HG03045 (cell line): ENCODE measurements around the gene CHAC1.

Source experiments
- ATAC-seq: cut with Tn5 transposase; IDR thresholded peaks from one replicate; pipeline ENCODE4 v1.9.1; 2021; ENCODE audit warnings: mild to moderate bottlenecking, moderate library complexity; ENCODE audit not compliant: unreplicated experiment

The CHAC1 gene

GRCh38 chr15:40923551-40923950 is 29.7 kb upstream of the CHAC1 start:
- no peak for ATAC-seq

DNA sequence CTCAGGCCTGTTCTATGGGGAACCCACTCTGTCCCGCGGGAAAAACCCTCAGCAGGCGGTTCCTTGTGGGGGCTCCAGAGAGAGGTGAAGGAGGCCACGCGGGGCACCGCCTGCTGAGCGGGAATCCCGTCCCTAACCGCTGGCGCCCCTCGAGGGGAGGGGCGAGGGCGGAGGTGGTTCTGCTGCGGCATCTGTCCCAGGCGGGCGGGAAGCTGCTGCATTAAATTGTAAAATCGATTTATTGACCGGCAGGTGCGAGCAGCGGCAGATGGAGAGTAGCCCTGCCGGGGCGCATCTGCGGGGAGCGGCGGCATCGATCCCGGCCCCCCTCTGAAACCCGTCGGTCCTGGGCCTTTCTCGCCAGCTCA is 27.8 kb upstream of the CHAC1 start:
- no peak for ATAC-seq

GRCh38 chr15:40925863-40926658 is 27.2 kb upstream of the CHAC1 start:
- no peak for ATAC-seq

DNA sequence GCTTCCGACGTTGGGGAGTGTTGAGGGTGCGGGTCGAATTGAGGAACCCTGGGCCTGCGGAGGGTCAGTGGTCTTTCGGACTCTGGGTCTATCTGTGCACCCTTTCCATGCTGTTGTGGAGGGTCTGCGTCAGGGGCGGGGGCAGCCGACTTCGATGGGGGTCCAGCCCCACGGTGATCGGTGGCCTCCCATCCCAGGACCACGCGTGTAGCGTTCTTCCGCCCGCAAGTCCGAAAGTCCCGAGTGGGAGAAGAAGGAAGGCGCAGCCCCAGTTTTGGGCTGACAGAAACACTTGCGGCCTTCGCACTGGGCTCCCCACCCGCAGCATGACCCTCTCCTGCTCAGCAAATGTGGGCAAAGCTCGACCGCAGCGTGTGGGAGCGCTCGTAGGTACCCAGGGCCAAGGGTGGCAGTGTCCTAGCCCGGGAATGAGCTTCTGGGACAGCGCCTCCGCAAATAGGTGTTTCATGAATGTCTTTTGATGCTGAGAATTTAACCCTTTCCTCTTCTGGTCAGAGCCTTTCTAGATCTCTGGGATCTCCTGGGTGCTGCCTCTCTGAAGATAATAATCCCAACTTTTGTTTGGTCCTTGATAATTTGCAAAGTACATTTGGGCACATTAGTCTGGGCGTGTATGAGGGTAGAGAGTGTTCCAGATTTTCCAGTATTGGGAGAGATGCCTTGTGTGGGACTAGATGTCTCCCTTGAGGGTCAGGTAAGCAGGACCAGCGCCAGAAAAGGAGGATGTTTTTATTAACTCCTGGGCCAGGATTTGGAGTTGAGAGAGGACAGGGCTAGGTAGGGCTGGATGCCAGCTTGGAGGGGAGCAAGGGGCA is 26.4 kb upstream of the CHAC1 start:
- no peak for ATAC-seq

DNA sequence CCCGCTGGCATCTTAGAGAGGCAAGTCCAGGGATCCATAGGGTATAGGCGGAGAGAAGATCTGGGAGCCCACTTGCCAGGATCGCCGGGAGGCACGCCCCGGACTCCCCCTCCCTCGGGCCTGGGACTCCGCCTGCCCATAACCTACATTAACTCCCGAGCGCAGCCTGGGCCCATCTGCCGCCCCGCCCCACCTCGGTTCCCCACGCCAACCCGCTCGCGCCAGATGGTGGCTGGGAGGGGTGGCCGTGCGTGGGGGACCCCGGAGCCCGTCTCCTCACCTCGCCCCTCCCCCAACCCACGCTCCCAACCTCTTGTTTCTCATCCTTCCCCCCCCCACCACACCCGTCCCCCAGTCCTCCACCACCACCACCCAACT is 25.8 kb upstream of the CHAC1 start:
- no peak for ATAC-seq

GRCh38 chr15:40927873-40928806 is 25.1 kb upstream of the CHAC1 start:
- ATAC-seq: no peak

DNA sequence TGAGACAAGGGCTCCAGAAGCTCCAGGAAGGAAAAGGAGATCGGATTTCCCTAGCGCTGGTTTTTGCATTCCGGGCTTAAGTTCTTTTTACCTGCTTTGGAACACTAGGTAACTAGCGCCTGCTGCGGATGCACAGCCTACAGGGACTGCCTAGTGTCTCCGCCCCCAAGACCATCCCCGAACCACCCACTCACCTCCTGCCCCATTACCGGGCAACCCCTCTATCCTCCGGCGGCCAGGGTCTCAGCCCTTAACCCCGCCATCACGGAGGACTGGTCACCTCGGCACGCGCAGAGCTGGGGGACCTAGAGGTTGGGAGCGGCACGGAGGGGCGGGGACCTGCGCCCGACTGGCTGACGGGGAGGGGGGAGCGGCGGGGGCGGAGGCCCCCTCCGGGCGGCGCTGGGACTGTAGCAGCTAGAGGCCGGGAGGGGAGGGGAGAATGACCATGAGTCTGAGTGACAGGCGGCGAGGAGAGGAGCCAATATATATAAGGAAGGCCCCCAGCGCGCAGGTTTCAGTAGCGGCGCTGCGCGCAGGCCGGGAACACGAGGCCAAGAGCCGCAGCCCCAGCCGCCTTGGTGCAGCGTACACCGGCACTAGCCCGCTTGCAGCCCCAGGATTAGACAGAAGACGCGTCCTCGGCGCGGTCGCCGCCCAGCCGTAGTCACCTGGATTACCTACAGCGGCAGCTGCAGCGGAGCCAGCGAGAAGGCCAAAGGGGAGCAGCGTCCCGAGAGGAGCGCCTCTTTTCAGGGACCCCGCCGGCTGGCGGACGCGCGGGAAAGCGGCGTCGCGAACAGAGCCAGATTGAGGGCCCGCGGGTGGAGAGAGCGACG is 24.2 kb upstream of the CHAC1 start, which contains the start of gene DLL4:
Gene DLL4, plus strand, starts transcription at position 520 of the 839 bp plus-strand sequence. CDS start 329 bp downstream, outside the sequence.
- ATAC-seq: no peak

GRCh38 chr15:40929660-40930429 is 23.4 kb upstream of the CHAC1 start:
- no peak for ATAC-seq

- ATAC-seq: no peak
Observed at GRCh38 chr15:40930430-40931299, 22.6 kb upstream of the CHAC1 start.

- ATAC-seq: no peak
Observed at GRCh38 chr15:40931300-40932142, 21.8 kb upstream of the CHAC1 start.

GRCh38 chr15:40932156-40932555 is 21.1 kb upstream of the CHAC1 start:
- ATAC-seq: no peak

GRCh38 chr15:40932649-40933516 is 20.4 kb upstream of the CHAC1 start:
- no peak for ATAC-seq

- no peak for ATAC-seq
Observed at GRCh38 chr15:40933517-40933902, 19.8 kb upstream of the CHAC1 start.

GRCh38 chr15:40934457-40934856 is 18.8 kb upstream of the CHAC1 start:
- ATAC-seq: no peak

GRCh38 chr15:40936234-40936708 is 17.0 kb upstream of the CHAC1 start:
- no peak for ATAC-seq
